GM23248 (cell line): ENCODE measurements around the gene CARMIL1.

ENCODE experiments used
- EZH2 ChIP-seq: fragments of 200-600 bp; sonication (generic); IDR thresholded peaks from 2 replicates; pipeline ENCODE4 v1.6.1; 2018; ENCODE audit warnings: antibody characterized with exemption, mild to moderate bottlenecking; ENCODE audit not compliant: insufficient read depth, poor library complexity, severe bottlenecking
- EZH2phosphoT487 ChIP-seq: fragments of 200-600 bp; sonication (generic); IDR thresholded peaks from 2 replicates; pipeline ENCODE4 v1.6.1; 2018; ENCODE audit warnings: antibody characterized with exemption, moderate library complexity, mild to moderate bottlenecking, low read depth; ENCODE audit not compliant: insufficient read depth

DNA sequence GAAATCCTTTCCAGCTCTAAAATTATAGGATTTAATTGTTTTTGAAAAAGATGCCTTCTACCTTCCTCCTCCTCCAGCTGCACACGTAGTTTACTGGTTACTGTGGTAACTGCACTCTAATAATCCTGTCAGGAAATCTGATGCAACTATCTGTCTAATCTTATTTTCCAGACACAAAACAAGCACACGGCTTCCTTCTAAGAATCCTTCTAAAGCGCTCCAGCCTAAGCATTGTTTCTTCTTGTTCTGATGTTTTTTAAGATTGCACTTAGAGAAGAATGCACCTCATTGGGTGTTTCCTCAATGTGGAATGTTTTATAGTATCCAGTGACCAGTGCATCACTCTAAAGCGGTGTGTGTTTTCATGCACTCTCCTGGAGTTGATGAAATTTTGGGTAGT is 63.6 kb downstream of the CARMIL1 start:
- TF ChIP-seq EZH2phosphoT487 (no peak), EZH2 (no peak)
